ENCODE results near the gene ZNF581. TPM values are rescaled to one million over a fixed set of nuclear protein-coding genes. Genes with fewer than 3 reads are reported as not detected.

ZNF581 gene
- total RNA-seq, 1 experiment from 2014 or later, result 65.1 TPM

- H3K79me1 ChIP-seq (ENCODE audit: insufficient read depth, low read depth, low read length, poor library complexity, severe bottlenecking), result no peaks in the 10 kb centered on the region
- TF ChIP-seq CTCF (conservative IDR thresholded peaks at IDR 0.05), result no peak
- peak; percentile 95 for DNase-seq
These were observed 19.1 kb upstream of the ZNF581 start, which contains the start of gene ZNF784 for GRCh38 chr19:55624109-55625003. TSS of gene ZNF784 (minus strand) at chr19:55624566. CDS start at chr19:55624561, 5 bp downstream.

More at GRCh38 chr19:55624109-55625003, 19.1 kb upstream of the ZNF581 start, which contains the start of gene ZNF784:
- Histone ChIP-seq H4K8ac (replicated peaks; ENCODE audit: insufficient read length, low read depth, low read length) (no peak within 1 kb of the TSS), H3K27ac (ENCODE audit: insufficient read length, low read depth, low read length) (no peak within 1 kb of the TSS), H3K9ac (ENCODE audit: extremely low read depth, insufficient read length, low read length) (peak within 1 kb of the TSS; percentile 90), H3K56ac (ENCODE audit: insufficient read length, low read depth, low read length) (no peak within 1 kb of the TSS), H3K27me3 (ENCODE audit: insufficient read depth, low read length) (no peaks in the 10 kb centered on the region), H4K20me1 (ENCODE audit: control insufficient read depth, insufficient read depth, insufficient read length) (no peaks in the 10 kb centered on the region), H3K18ac (ENCODE audit: insufficient read length, low read depth, low read length) (peak within 1 kb of the TSS; percentile 100), H3K9me3 (ENCODE audit: control insufficient read depth, low read depth, low read length) (no peaks in the 10 kb centered on the region), H3K23me2 (ENCODE audit: insufficient read length, low read depth, low read length, poor library complexity, severe bottlenecking) (no peaks in the 10 kb centered on the region), H2BK12ac (ENCODE audit: insufficient read length, low read depth, low read length) (no peak within 1 kb of the TSS), H4K91ac (ENCODE audit: insufficient read length, low read depth, low read length) (no peak within 1 kb of the TSS), H2BK20ac (ENCODE audit: low read depth, low read length, poor library complexity, severe bottlenecking) (no peak within 1 kb of the TSS), H2BK120ac (ENCODE audit: low read depth, low read length, poor library complexity, severe bottlenecking) (no peak within 1 kb of the TSS), H2AFZ (ENCODE audit: low read length) (no peak within 1 kb of the TSS), H3K4me1 (ENCODE audit: insufficient read depth, low read length) (no peaks in the 10 kb centered on the region), H3K79me2 (ENCODE audit: insufficient read depth, low read length) (no peaks in the 10 kb centered on the region), H3K23ac (ENCODE audit: insufficient read length, low read depth, low read length) (no peak within 1 kb of the TSS), H3K4me2 (ENCODE audit: insufficient read depth, insufficient read length, low read length) (peak within 1 kb of the TSS; percentile 27), H4K5ac (ENCODE audit: insufficient read length, low read depth, low read length) (no peak within 1 kb of the TSS), H3K4ac (ENCODE audit: low read depth, low read length) (no peak within 1 kb of the TSS), H3K14ac (ENCODE audit: insufficient read depth, low read length) (peak within 1 kb of the TSS; percentile 98; the same call in 1 of the 2 replicates), H2BK15ac (ENCODE audit: low read depth, low read length) (no peak within 1 kb of the TSS), H2AK5ac (ENCODE audit: insufficient read length, low read length) (no peak within 1 kb of the TSS), H3T11ph (ENCODE audit: low read length) (no peak within 1 kb of the TSS), H2BK5ac (ENCODE audit: insufficient read length, low read length) (no peak within 1 kb of the TSS)
- WGBS (ENCODE audit: extremely low coverage, insufficient read length, low lambda C conversion rate), result no CpG with 5 or more reads among the region's 56 CpGs
- peaks cover 8 to 14% of the 10 kb centered on the region in 2 experiments for H3K4me1 Mint-ChIP-seq
- peaks cover 2% of the 10 kb centered on the region for H3K27me3 Mint-ChIP-seq (ENCODE audit: low read depth)
- H3K9me3 Mint-ChIP-seq, result no peaks in the 10 kb centered on the region; a peak in 1 of 5 replicates
- peak within 1 kb of the TSS; percentile 98 to 99 (median 98) for H3K27ac Mint-ChIP-seq
- peak within 1 kb of the TSS; percentile 85 to 89 for H3K4me3 Mint-ChIP-seq
- peaks cover 12 to 23% (median 22%) of the 10 kb centered on the region in 3 experiments; a peak in 6 of 7 replicates for H3K36me3 Mint-ChIP-seq (ENCODE audit: insufficient read depth in 1 of 3, low read depth in 3 of 3)

Measured in H9 (cell line).